ENCODE data around the gene ST6GAL1.

ST6GAL1 gene

GRCh38 chr3:187062526-187063177, 132.3 kb downstream of the ST6GAL1 start:
- Histone ChIP-seq H3K4me1 (ENCODE audit: insufficient read depth, low read length) (peaks cover 33% of the 10 kb centered on the region), H3K27me3 (ENCODE audit: insufficient read depth, low read length) (no peaks in the 10 kb centered on the region), H3K9ac (ENCODE audit: low read depth, low read length) (no peak overlapping the region), H3K4me3 (ENCODE audit: low read length) (no peak overlapping the region), H3K36me3 (ENCODE audit: insufficient read depth, low read length) (peaks cover 53% of the 10 kb centered on the region), H3K9me3 (ENCODE audit: insufficient read depth, low read depth, low read length) (peaks cover 12% of the 10 kb centered on the region), H3K27ac (ENCODE audit: low read depth, low read length) (no peak overlapping the region)

GRCh38 chr3:187063286-187064121, 133.2 kb downstream of the ST6GAL1 start:
- Histone ChIP-seq H3K27ac (ENCODE audit: low read depth, low read length) (peak overlapping the region; percentile 34; the same call in 1 of the 2 replicates), H3K4me3 (ENCODE audit: low read length) (no peak overlapping the region), H3K4me1 (ENCODE audit: insufficient read depth, low read length) (peaks cover 33% of the 10 kb centered on the region), H3K9me3 (ENCODE audit: insufficient read depth, low read depth, low read length) (peaks cover 3% of the 10 kb centered on the region), H3K27me3 (ENCODE audit: insufficient read depth, low read length) (no peaks in the 10 kb centered on the region), H3K9ac (ENCODE audit: low read depth, low read length) (no peak overlapping the region), H3K36me3 (ENCODE audit: insufficient read depth, low read length) (peaks cover 46% of the 10 kb centered on the region)
- WGBS, result 59% methylated on average over 6 of the region's 6 CpGs

- H3K9ac ChIP-seq (ENCODE audit: low read depth, low read length), result 0 out of 2 replicates have a peak overlapping the region, but pooled peaks have one; percentile 24
- 92% methylated on average over 11 of the region's 12 CpGs for WGBS
- peaks cover 33% of the 10 kb centered on the region for H3K4me1 ChIP-seq (ENCODE audit: insufficient read depth, low read length)
- H3K27ac ChIP-seq (ENCODE audit: low read depth, low read length), result no peak overlapping the region
- H3K4me3 ChIP-seq (ENCODE audit: low read length), result no peak overlapping the region
- peaks cover 40% of the 10 kb centered on the region for H3K36me3 ChIP-seq (ENCODE audit: insufficient read depth, low read length)
- no peaks in the 10 kb centered on the region for H3K9me3 ChIP-seq (ENCODE audit: insufficient read depth, low read depth, low read length)
- no peaks in the 10 kb centered on the region for H3K27me3 ChIP-seq (ENCODE audit: insufficient read depth, low read length)
Observed at GRCh38 chr3:187064210-187065115, 134.1 kb downstream of the ST6GAL1 start.

GRCh38 chr3:187066228-187066995, 136.1 kb downstream of the ST6GAL1 start:
- H3K9me3 ChIP-seq (ENCODE audit: insufficient read depth, low read depth, low read length), result no peaks in the 10 kb centered on the region
- H3K27ac ChIP-seq (ENCODE audit: low read depth, low read length), result no peak overlapping the region; the same call in 1 of the 2 replicates
- no peak overlapping the region for H3K9ac ChIP-seq (ENCODE audit: low read depth, low read length)
- H3K4me3 ChIP-seq (ENCODE audit: low read length), result no peak overlapping the region
- peaks cover 38% of the 10 kb centered on the region for H3K36me3 ChIP-seq (ENCODE audit: insufficient read depth, low read length)
- peaks cover 33% of the 10 kb centered on the region for H3K4me1 ChIP-seq (ENCODE audit: insufficient read depth, low read length)
- WGBS, result 81% methylated on average over 7 of the region's 7 CpGs
- no peaks in the 10 kb centered on the region for H3K27me3 ChIP-seq (ENCODE audit: insufficient read depth, low read length)

GRCh38 chr3:187068787-187069186, 138.5 kb downstream of the ST6GAL1 start:
- WGBS, result 96% methylated on average over 5 of the region's 5 CpGs

GRCh38 chr3:187069857-187070516, 139.7 kb downstream of the ST6GAL1 start:
- Histone ChIP-seq H3K9ac (ENCODE audit: low read depth, low read length) (no peak overlapping the region), H3K36me3 (ENCODE audit: insufficient read depth, low read length) (peaks cover 58% of the 10 kb centered on the region), H3K4me3 (ENCODE audit: low read length) (no peak overlapping the region), H3K9me3 (ENCODE audit: insufficient read depth, low read depth, low read length) (no peaks in the 10 kb centered on the region), H3K27me3 (ENCODE audit: insufficient read depth, low read length) (no peaks in the 10 kb centered on the region), H3K27ac (ENCODE audit: low read depth, low read length) (no peak overlapping the region), H3K4me1 (ENCODE audit: insufficient read depth, low read length) (peaks cover 20% of the 10 kb centered on the region; the same call in 1 of the 2 replicates)
- WGBS, result 99% methylated on average over 7 of the region's 7 CpGs

More at GRCh38 chr3:187068787-187069186, 138.5 kb downstream of the ST6GAL1 start:
- H3K9me3 ChIP-seq (ENCODE audit: insufficient read depth, low read depth, low read length), result no peaks in the 10 kb centered on the region
- peaks cover 31% of the 10 kb centered on the region for H3K4me1 ChIP-seq (ENCODE audit: insufficient read depth, low read length)
- H3K4me3 ChIP-seq (ENCODE audit: low read length), result no peak overlapping the region
- no peaks in the 10 kb centered on the region for H3K27me3 ChIP-seq (ENCODE audit: insufficient read depth, low read length)
- peaks cover 46% of the 10 kb centered on the region for H3K36me3 ChIP-seq (ENCODE audit: insufficient read depth, low read length)
- H3K9ac ChIP-seq (ENCODE audit: low read depth, low read length), result no peak overlapping the region
- H3K27ac ChIP-seq (ENCODE audit: low read depth, low read length), result no peak overlapping the region

GRCh38 chr3:187072102-187072501, 141.8 kb downstream of the ST6GAL1 start:
- 92% methylated on average over 3 of the region's 3 CpGs for WGBS
- H3K9me3 ChIP-seq (ENCODE audit: insufficient read depth, low read depth, low read length), result no peaks in the 10 kb centered on the region
- H3K9ac ChIP-seq (ENCODE audit: low read depth, low read length), result no peak overlapping the region
- peaks cover 75% of the 10 kb centered on the region for H3K36me3 ChIP-seq (ENCODE audit: insufficient read depth, low read length)
- H3K27ac ChIP-seq (ENCODE audit: low read depth, low read length), result no peak overlapping the region
- no peak overlapping the region for H3K4me3 ChIP-seq (ENCODE audit: low read length)
- H3K27me3 ChIP-seq (ENCODE audit: insufficient read depth, low read length), result no peaks in the 10 kb centered on the region
- H3K4me1 ChIP-seq (ENCODE audit: insufficient read depth, low read length), result peaks cover 11% of the 10 kb centered on the region; the same call in 1 of the 2 replicates

- Histone ChIP-seq H3K9ac (ENCODE audit: low read depth, low read length) (no peak overlapping the region), H3K4me3 (ENCODE audit: low read length) (no peak overlapping the region), H3K36me3 (ENCODE audit: insufficient read depth, low read length) (peaks cover 77% of the 10 kb centered on the region), H3K27me3 (ENCODE audit: insufficient read depth, low read length) (no peaks in the 10 kb centered on the region), H3K4me1 (ENCODE audit: insufficient read depth, low read length) (peaks cover 11% of the 10 kb centered on the region; the same call in 1 of the 2 replicates), H3K27ac (ENCODE audit: low read depth, low read length) (no peak overlapping the region), H3K9me3 (ENCODE audit: insufficient read depth, low read depth, low read length) (no peaks in the 10 kb centered on the region)
- WGBS, result 77% methylated on average over 5 of the region's 5 CpGs
Observed at GRCh38 chr3:187072511-187072910, 142.2 kb downstream of the ST6GAL1 start.

- Histone ChIP-seq H3K9me3 (ENCODE audit: insufficient read depth, low read depth, low read length) (no peaks in the 10 kb centered on the region), H3K27me3 (ENCODE audit: insufficient read depth, low read length) (no peaks in the 10 kb centered on the region), H3K36me3 (ENCODE audit: insufficient read depth, low read length) (peaks cover 82% of the 10 kb centered on the region), H3K27ac (ENCODE audit: low read depth, low read length) (no peak overlapping the region), H3K4me3 (ENCODE audit: low read length) (no peak overlapping the region), H3K9ac (ENCODE audit: low read depth, low read length) (no peak overlapping the region), H3K4me1 (ENCODE audit: insufficient read depth, low read length) (peaks cover 11% of the 10 kb centered on the region; the same call in 1 of the 2 replicates)
- 94% methylated on average over 5 of the region's 5 CpGs for WGBS
Observed at GRCh38 chr3:187073581-187074098, 143.3 kb downstream of the ST6GAL1 start.

- peaks cover 17% of the 10 kb centered on the region for H3K4me1 ChIP-seq (ENCODE audit: insufficient read depth, low read length)
- no peak overlapping the region for H3K9ac ChIP-seq (ENCODE audit: low read depth, low read length)
- H3K27ac ChIP-seq (ENCODE audit: low read depth, low read length), result no peak overlapping the region
- H3K27me3 ChIP-seq (ENCODE audit: insufficient read depth, low read length), result no peaks in the 10 kb centered on the region
- H3K4me3 ChIP-seq (ENCODE audit: low read length), result no peak overlapping the region
- H3K9me3 ChIP-seq (ENCODE audit: insufficient read depth, low read depth, low read length), result no peaks in the 10 kb centered on the region
- peaks cover 75% of the 10 kb centered on the region for H3K36me3 ChIP-seq (ENCODE audit: insufficient read depth, low read length)
Observed at GRCh38 chr3:187074846-187075245, 144.5 kb downstream of the ST6GAL1 start.

Measured in HUES64 (cell line).